Naive thymus-derived CD8-positive, alpha-beta T cell (primary cell): Measurements from ENCODE around the gene SERPING1. TPM values are rescaled to one million over a fixed set of nuclear protein-coding genes. Genes with fewer than 3 reads are reported as not detected.

Source experiments
- ATAC-seq, 2 donors: fragments of 150-1000 bp; cut with Tn5 transposase in 1 of 2; sonication (Bioruptor Pico), chemical (Tn5 transposase) in 1 of 2; 1 replicate in 1 of 2; 2 replicates in 1 of 2; pipeline ENCODE4 v1.10.0; 2021; ENCODE audit warnings: mild to moderate bottlenecking in 2 of 2, moderate library complexity in 2 of 2
- POLR2A ChIA-PET: fragments of 350-600 bp; sonication (Branson Sonifier 250); formaldehyde crosslinking; loops from one replicate; lab custom pipeline; 2021; ENCODE audit warnings: antibody characterized with exemption; lab: Charles Lee
- DNase-seq, 10 donors: peaks; one replicate each; pipeline versions ENCODE4 v3.0.0 to v3.0.0-alpha.2; 2020 to 2022
- H3K27ac Mint-ChIP-seq, 10 donors: one replicate each; pipeline ENCODE4 v1.8.0; 2020 to 2022; ENCODE audit warnings: mild to moderate bottlenecking in 10 of 10, mixed read lengths in 10 of 10, moderate library complexity in 4 of 10, inconsistent platforms in 1 of 10
- H3K27me3 Mint-ChIP-seq, 5 donors: one replicate each; pipeline ENCODE4 v1.8.0; 2021 to 2022; ENCODE audit warnings: mixed read lengths in 5 of 5
- H3K36me3 Mint-ChIP-seq, 3 donors: one replicate each; pipeline ENCODE4 v1.8.0; 2020 to 2022; ENCODE audit warnings: mixed read lengths in 3 of 3, mild to moderate bottlenecking in 2 of 3, inconsistent platforms in 1 of 3
- H3K4me1 Mint-ChIP-seq, 4 donors: one replicate each; pipeline ENCODE4 v1.8.0; 2021 to 2022; ENCODE audit warnings: mixed read lengths in 4 of 4
- H3K4me3 Mint-ChIP-seq, 10 donors: one replicate each; pipeline ENCODE4 v1.8.0; 2020 to 2022; ENCODE audit warnings: mild to moderate bottlenecking in 10 of 10, mixed read lengths in 10 of 10, moderate library complexity in 6 of 10, inconsistent platforms in 1 of 10
- H3K9me3 Mint-ChIP-seq, 9 donors: one replicate each; pipeline ENCODE4 v1.8.0; 2020 to 2022; ENCODE audit warnings: mixed read lengths in 9 of 9, mild to moderate bottlenecking in 3 of 9, inconsistent platforms in 1 of 9, moderate library complexity in 1 of 9
- polyA plus RNA-seq, 3 donors: library from polyadenylated mRNA; unstranded; fragments of 300-500 nt; fragmentation: Illumina TruSeq; gene quantifications; one replicate each; pipeline ENCODE4 v1.2.3, GENCODE V29; 2021
- total RNA-seq, 8 experiments: library from RNA in 2 of 8; stranded (reverse) in 2 of 8; gene quantifications; one replicate each; pipeline ENCODE4 v1.2.3 and lab custom pipeline; 2021 to 2026

SERPING1 gene
- total RNA-seq (not detected), polyA plus RNA-seq (not detected), total RNA-seq (lab: John Stamatoyannopoulos, UW) (0 to 0.22 (median 0) reads per million in 6 experiments)

DNA sequence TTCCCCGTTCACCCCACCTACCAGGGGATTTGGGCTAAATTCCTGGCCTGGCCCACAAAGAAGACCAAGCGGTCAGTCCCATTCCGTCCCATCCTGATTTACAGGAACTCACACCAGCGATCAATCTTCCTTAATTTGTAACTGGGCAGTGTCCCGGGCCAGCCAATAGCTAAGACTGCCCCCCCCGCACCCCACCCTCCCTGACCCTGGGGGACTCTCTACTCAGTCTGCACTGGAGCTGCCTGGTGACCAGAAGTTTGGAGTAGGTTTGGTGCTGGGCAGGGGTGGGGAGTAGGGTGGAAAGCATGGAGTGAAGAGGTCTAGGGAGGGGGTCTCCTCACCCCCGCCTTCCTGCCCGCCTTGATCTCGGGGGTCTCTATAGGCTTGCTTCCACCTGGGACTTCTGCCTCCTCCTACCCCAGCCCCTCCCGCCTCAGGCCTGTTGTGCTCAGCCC, at the start of gene SERPING1:
Gene SERPING1 (plus strand): TSS at position 225 of the 455 bp plus-strand sequence. CDS start 586 bp downstream, outside the sequence.
- Mint-ChIP-seq H3K36me3 (no peaks in the 10 kb centered on the region), H3K4me1 (peaks cover 0 to 4% (median 3%) of the 10 kb centered on the region in 4 donors), H3K4me3 (peak within 1 kb of the TSS in 2 of 10 donors; percentile 3 to 63), H3K9me3 (peaks cover 0 to 2% (median 0%) of the 10 kb centered on the region in 9 donors), H3K27me3 (peaks cover 18 to 38% (median 30%) of the 10 kb centered on the region in 5 donors), H3K27ac (peak within 1 kb of the TSS in 1 of 10 donors; percentile 54)
- DNase-seq, result no peak
- ATAC-seq, result no peak
- POLR2A ChIA-PET, result no interaction called here

DNA sequence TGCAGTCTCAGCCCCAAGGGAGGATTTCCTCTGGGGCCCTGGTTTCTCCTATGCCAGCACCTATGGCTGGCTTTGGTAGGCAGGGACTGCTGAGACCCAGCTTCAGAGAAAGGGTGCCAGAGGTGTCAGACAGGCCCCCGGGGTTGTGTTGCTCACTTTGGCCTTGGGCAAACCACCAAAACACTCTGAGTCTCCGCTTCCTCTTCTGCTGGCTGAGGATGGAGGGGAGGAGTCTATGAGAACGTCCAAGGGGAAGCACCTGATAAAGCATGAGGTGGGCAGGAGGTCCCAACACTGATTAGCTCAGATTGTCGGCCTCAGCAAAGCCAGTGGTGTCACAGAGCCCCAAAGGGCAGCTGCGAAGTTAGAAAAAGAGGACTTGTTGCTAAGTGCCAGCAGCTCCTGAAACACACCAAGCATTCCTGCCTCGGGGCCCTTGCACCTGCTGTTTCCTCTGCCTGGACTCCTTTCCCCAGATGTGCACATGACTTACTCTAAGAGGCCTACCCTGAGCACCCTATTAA, 49.6 kb upstream of the SERPING1 start:
- peaks cover 0 to 51% (median 5%) of the 10 kb centered on the region in 3 donors for H3K36me3 Mint-ChIP-seq
- H3K9me3 Mint-ChIP-seq, result no peaks in the 10 kb centered on the region
- peak in 1 of 2 donors; percentile 39 for ATAC-seq
- H3K4me3 Mint-ChIP-seq, result no peak overlapping the region
- H3K4me1 Mint-ChIP-seq, result peaks cover 8 to 13% (median 11%) of the 10 kb centered on the region in 4 donors
- H3K27ac Mint-ChIP-seq, result peak overlapping the region in 8 of 10 donors; percentile 64 to 83 (median 79)
- POLR2A ChIA-PET, result interaction anchor here (0.7 kb wide), 1 partner anchor 20 kb away, joined by 3 read pairs; no protein-coding TSS in a partner anchor
- no peaks in the 10 kb centered on the region for H3K27me3 Mint-ChIP-seq
- no peak for DNase-seq

DNA sequence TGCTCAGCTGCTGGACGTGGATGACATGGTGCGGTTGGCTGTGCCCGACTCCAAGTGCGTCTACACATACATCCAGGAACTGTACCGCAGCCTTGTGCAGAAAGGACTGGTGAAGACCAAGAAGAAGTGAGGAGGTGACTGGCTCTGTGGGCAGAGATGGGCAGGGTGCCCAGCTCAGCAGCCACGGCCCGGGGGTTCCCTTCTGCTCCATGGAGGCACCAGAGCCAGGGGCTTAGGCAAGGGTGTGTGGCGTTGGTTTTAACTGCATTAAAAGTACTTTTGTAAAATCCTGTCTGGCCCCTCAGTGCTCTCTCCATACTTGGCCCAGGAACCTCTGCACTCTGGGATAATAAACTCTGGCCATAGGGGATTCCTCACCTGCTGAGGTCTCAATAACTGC, 47.5 kb upstream of the SERPING1 start:
- H3K4me1 Mint-ChIP-seq, result peaks cover 8 to 13% (median 9%) of the 10 kb centered on the region in 4 donors

DNA sequence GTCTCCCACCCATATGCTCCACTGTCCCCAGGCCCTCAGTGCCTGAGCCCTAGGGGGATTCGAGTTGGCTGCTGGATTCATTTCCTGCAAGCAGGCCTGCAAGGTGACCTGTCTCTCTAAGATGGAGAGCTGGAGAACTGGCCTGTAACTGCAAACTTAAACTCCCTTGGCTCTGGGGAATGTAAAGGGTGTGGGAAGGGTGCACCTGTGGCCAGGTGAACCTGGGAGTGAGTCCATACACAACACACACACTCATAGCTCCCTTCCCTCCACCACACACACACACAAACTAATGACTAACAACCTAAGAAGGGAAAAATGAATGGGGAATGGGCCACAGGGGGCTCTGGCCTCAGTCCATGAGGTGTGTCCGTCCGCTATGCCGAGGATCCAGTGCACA, 45.5 kb upstream of the SERPING1 start:
- no peak for DNase-seq
- peak overlapping the region in 7 of 10 donors; percentile 5 to 74 (median 43) for H3K27ac Mint-ChIP-seq
- H3K4me1 Mint-ChIP-seq, result peaks cover 11 to 15% (median 13%) of the 10 kb centered on the region in 4 donors
- POLR2A ChIA-PET, result no interaction called here
- no peak for ATAC-seq
- H3K4me3 Mint-ChIP-seq, result no peak overlapping the region
- H3K27me3 Mint-ChIP-seq, result no peaks in the 10 kb centered on the region
- no peaks in the 10 kb centered on the region for H3K9me3 Mint-ChIP-seq
- H3K36me3 Mint-ChIP-seq, result peaks cover 0 to 89% (median 17%) of the 10 kb centered on the region in 3 donors

More for the DNA sequence above, 47.5 kb upstream of the SERPING1 start:
- ATAC-seq (no peak), DNase-seq (no peak)
- Mint-ChIP-seq H3K27ac (peak overlapping the region in 4 of 10 donors; percentile 40 to 70 (median 59)), H3K9me3 (no peaks in the 10 kb centered on the region), H3K36me3 (peaks cover 0 to 70% (median 13%) of the 10 kb centered on the region in 3 donors), H3K27me3 (no peaks in the 10 kb centered on the region), H3K4me3 (no peak overlapping the region)
- POLR2A ChIA-PET, result no interaction called here

DNA sequence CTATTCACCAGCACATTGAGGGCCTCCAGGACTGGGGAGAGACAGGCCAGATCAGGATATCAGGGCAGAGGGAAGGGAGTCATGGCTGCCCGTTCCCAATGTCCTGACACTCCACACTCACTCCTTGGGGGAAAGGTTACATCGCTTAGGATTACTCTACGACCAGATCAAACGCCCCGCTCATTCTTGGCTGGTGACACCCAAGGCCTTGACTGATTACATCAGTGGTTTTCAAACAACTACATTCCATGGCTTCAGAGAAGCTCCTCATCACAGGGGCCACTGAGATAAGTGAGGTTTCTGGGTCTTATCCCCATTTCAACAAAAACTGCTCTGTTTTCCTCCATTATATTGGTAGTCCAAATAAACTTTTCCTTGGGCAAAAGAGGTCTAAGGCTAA, 45.0 kb upstream of the SERPING1 start:
- H3K4me3 Mint-ChIP-seq, result no peak overlapping the region
- DNase-seq (no peak), ATAC-seq (no peak)
- H3K36me3 Mint-ChIP-seq, result peaks cover 0 to 90% (median 19%) of the 10 kb centered on the region in 3 donors
- no peaks in the 10 kb centered on the region for H3K27me3 Mint-ChIP-seq
- H3K27ac Mint-ChIP-seq, result peak overlapping the region in 3 of 10 donors; percentile 60 to 74 (median 72)
- H3K9me3 Mint-ChIP-seq, result no peaks in the 10 kb centered on the region
- H3K4me1 Mint-ChIP-seq, result peaks cover 8 to 10% (median 9%) of the 10 kb centered on the region in 4 donors
- POLR2A ChIA-PET, result no interaction called here

DNA sequence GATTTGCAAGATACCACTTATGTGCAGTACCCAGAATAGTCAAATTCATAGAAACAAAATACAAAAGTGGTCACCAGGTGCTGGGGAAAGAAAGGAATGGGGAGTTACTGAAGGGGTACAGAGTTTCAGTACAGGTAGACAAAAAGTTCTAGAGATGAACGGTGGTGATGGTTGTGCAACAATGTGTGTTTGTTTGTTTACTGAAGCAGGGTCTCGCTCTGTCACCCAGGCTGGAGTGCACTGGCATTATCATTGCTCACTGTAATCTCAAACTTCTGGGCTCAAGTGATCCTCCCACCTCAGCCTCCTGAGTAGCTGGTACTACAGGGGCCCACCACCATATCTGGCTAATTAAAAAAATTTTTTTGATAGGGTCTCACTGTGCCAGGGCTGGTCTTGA, 42.1 kb upstream of the SERPING1 start:
- H3K27ac Mint-ChIP-seq, result peak overlapping the region in 6 of 10 donors; percentile 3 to 86 (median 22)
- peaks cover 0 to 95% (median 27%) of the 10 kb centered on the region in 3 donors for H3K36me3 Mint-ChIP-seq
- H3K4me3 Mint-ChIP-seq, result no peak overlapping the region
- H3K27me3 Mint-ChIP-seq, result no peaks in the 10 kb centered on the region
- H3K9me3 Mint-ChIP-seq, result no peaks in the 10 kb centered on the region
- POLR2A ChIA-PET, result no interaction called here
- DNase-seq (no peak), ATAC-seq (no peak)
- peaks cover 4 to 16% (median 7%) of the 10 kb centered on the region in 4 donors for H3K4me1 Mint-ChIP-seq

DNA sequence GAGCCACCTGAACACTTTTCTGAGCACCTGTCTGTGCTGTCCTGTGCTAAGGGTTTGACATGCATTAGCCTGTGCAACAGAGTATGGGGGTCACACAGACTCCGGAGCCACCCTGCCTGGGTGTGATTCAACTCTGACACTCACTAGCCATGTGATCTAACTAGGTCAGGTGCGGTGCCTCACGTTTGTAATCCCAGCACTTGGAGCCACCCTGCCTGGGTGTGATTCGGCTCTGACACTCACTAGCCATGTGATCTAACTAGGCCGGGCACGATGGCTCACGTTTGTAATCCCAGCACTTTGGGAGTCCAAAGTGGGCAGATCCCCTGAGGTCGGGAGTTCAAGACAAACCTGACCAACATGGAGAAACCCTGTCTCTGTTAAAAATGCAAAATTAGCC, 41.4 kb upstream of the SERPING1 start:
- POLR2A ChIA-PET, result no interaction called here
- DNase-seq (no peak), ATAC-seq (no peak)
- H3K9me3 Mint-ChIP-seq, result no peaks in the 10 kb centered on the region
- H3K27me3 Mint-ChIP-seq, result no peaks in the 10 kb centered on the region
- H3K36me3 Mint-ChIP-seq, result peaks cover 0 to 93% (median 27%) of the 10 kb centered on the region in 3 donors
- H3K4me1 Mint-ChIP-seq, result peaks cover 5 to 22% (median 12%) of the 10 kb centered on the region in 4 donors
- H3K4me3 Mint-ChIP-seq, result no peak overlapping the region
- H3K27ac Mint-ChIP-seq, result peak overlapping the region in 2 of 10 donors; percentile 53 to 60

DNA sequence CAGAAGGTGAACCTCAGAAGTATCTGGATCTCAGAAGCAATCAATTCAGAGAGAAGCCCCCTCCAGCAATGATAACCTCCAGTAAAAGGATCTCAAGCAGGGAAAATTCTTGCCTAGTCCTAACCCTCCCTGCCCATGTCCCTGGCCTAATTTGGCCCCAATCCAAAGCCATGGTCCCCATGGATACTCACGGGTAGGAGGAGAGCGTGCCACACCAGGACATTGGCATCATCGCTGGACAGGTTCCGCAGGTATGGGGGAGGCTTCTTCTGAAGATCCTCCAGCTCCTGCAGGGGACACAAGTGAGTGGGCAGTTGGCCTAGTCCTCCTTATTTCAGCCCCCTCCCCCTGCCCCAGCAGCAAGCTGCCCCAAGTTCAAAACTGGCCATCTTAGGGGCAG, 37.3 kb upstream of the SERPING1 start:
- Mint-ChIP-seq H3K27ac (peak overlapping the region in 4 of 10 donors; percentile 10 to 44 (median 31)), H3K9me3 (no peaks in the 10 kb centered on the region), H3K4me3 (no peak overlapping the region), H3K4me1 (peaks cover 16 to 60% (median 49%) of the 10 kb centered on the region in 4 donors), H3K36me3 (peaks cover 0 to 75% (median 13%) of the 10 kb centered on the region in 3 donors), H3K27me3 (no peaks in the 10 kb centered on the region)
- POLR2A ChIA-PET, result interaction anchor here (0.6 kb wide), 1 partner anchor 14 kb away, joined by 3 read pairs; no protein-coding TSS in a partner anchor
- ATAC-seq (no peak), DNase-seq (no peak)

DNA sequence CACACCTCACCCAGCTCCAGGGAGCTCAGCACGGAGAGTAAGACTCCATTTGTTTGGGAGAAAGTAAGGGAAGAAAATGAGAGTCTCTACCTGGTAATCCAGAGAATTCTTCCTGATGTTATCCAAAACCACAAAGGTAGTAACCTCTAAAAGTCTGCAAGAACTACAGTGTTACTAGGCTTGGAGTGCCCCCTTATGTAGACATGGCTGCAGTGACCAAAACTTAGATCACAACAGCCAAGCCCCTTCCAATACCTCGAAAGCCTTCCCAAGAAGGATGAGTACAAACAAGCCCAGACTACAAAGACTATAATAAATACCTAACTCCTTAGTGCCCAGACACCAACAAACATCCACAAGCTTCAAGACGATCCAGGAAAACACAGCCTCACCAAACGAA, 34.9 kb upstream of the SERPING1 start:
- peaks cover 0 to 52% (median 7%) of the 10 kb centered on the region in 3 donors for H3K36me3 Mint-ChIP-seq
- H3K4me3 Mint-ChIP-seq, result peak overlapping the region in 4 of 10 donors; percentile 21 to 61 (median 48)
- POLR2A ChIA-PET, result no interaction called here
- H3K27ac Mint-ChIP-seq, result peak overlapping the region; percentile 16 to 97 (median 68)
- peaks cover 25 to 64% (median 63%) of the 10 kb centered on the region in 4 donors for H3K4me1 Mint-ChIP-seq
- ATAC-seq (no peak), DNase-seq (no peak)
- H3K27me3 Mint-ChIP-seq, result no peaks in the 10 kb centered on the region
- no peaks in the 10 kb centered on the region for H3K9me3 Mint-ChIP-seq

DNA sequence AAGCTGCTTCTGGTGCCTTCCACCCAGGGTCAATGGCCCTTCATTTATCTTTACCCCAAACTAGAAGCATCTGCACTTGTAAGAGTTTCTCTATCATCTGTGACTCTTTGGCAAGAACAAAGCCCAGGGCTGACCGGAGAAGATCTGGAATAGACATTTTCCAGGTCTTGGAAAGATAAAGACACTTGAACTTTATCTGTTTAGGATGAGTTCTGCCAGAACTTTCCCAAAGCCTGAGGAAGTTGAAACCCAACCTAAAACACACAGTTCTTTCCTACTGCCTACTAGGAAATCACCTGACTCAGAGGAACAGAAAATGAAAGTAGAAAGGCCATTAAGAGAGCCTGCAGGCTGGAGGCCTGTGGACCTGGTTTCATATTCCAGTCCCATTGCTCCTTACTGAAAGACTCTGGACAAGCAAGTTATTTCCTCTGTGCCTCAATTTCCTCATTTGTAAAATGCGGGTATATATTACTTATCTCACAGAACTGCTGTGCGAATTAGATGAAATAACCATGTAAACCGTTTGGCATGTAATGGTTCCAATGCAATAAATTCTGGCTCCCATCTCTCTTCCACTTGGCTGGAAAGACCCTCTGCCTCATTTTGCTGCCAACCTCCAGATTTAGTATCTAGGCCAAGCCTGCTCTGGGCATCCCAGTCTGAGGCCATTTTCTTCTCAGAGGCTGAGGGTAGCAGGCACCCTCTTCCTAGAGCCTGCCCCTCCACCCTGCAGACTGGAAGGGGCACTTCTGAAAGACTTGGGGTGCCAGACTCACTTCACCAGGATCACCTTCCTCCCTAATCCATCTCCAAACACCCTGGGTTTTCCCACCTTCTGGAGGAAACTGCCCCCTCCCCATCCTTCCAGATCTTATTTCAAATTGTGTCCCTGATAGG, 31.2 kb upstream of the SERPING1 start:
- peak overlapping the region; percentile 95 to 100 (median 97) for H3K4me3 Mint-ChIP-seq
- H3K27ac Mint-ChIP-seq, result peak overlapping the region; percentile 87 to 98 (median 96)
- POLR2A ChIA-PET, result interaction anchor here (0.6 to 5.5 kb wide), 3 partner anchors 74 to 83 kb away, joined by 3 to 33 read pairs (median 6); partner anchors contain the start of gene YPEL4
- H3K36me3 Mint-ChIP-seq, result peaks cover 0 to 20% (median 0%) of the 10 kb centered on the region in 3 donors
- H3K4me1 Mint-ChIP-seq, result peaks cover 22 to 74% (median 54%) of the 10 kb centered on the region in 4 donors
- DNase-seq (peak in 6 of 10 donors; percentile 10 to 52 (median 31)), ATAC-seq (peak; percentile 26)
- no peaks in the 10 kb centered on the region for H3K9me3 Mint-ChIP-seq
- H3K27me3 Mint-ChIP-seq, result no peaks in the 10 kb centered on the region

DNA sequence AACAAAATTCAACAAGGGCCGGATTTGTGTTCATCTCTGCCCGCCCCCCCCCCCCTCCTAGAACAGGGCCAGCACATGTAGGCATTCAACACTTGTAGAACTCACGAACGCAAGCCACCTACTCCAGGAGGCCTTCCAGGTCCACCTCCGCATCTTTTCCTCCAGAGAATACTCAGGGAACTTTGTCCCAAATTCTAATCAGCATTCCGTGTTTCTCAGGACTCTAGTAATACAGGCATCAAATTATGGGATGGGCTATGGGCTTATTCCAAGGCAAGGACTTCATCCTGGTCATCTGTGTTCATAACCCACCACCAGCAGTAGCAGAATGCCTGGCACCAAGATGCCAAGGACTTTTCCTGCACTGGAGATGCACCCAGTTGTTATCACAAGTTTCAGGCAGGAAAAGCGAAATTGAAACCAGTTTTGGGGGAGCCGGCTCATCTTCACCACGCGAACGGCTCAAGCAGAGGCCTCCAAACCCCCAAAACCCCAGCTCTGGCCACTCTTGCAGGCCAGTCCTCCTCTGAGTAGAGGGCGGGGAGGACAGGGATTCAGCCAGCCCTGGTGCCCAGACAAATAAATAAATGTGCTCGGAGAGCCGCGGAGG, 30.5 kb upstream of the SERPING1 start:
- H3K27me3 Mint-ChIP-seq, result no peaks in the 10 kb centered on the region
- peak in 1 of 2 donors; percentile 18 for ATAC-seq
- H3K27ac Mint-ChIP-seq, result peak overlapping the region; percentile 87 to 98 (median 96)

More for the DNA sequence above, 30.5 kb upstream of the SERPING1 start:
- DNase-seq, result peak in 6 of 10 donors; percentile 21 to 52 (median 39)
- peak overlapping the region; percentile 95 to 100 (median 97) for H3K4me3 Mint-ChIP-seq
- H3K9me3 Mint-ChIP-seq, result no peaks in the 10 kb centered on the region
- POLR2A ChIA-PET, result interaction anchor here (0.6 to 5.5 kb wide), 6 partner anchors 36 to 232 kb away, joined by 3 to 33 read pairs (median 8); partner anchors contain the start of genes MED19, SSRP1, TIMM10 and TMX2
- peaks cover 0 to 17% (median 0%) of the 10 kb centered on the region in 3 donors for H3K36me3 Mint-ChIP-seq
- peaks cover 20 to 74% (median 54%) of the 10 kb centered on the region in 4 donors for H3K4me1 Mint-ChIP-seq
